Glutamatergic neuron (in vitro differentiated cells): ENCODE data around the gene PPP1R12B. TPM values are rescaled to one million over a fixed set of nuclear protein-coding genes. Genes with fewer than 3 reads are reported as not detected.

Source experiments
- DNase-seq: peaks from one replicate; pipeline ENCODE4 v3.0.0; 2022
- H3K27ac Mint-ChIP-seq: one replicate; pipeline ENCODE4 v1.8.0; 2020; ENCODE audit warnings: mild to moderate bottlenecking, mixed read lengths, inconsistent platforms; ENCODE audit not compliant: unreplicated experiment
- H3K27me3 Mint-ChIP-seq: one replicate; pipeline ENCODE4 v1.8.0; 2020; ENCODE audit warnings: mild to moderate bottlenecking, moderate library complexity, mixed read lengths, inconsistent platforms; ENCODE audit not compliant: unreplicated experiment
- H3K36me3 Mint-ChIP-seq: one replicate; pipeline ENCODE4 v1.8.0; 2020; ENCODE audit warnings: mild to moderate bottlenecking, mixed read lengths, inconsistent platforms; ENCODE audit not compliant: unreplicated experiment
- H3K4me1 Mint-ChIP-seq: one replicate; pipeline ENCODE4 v1.8.0; 2020; ENCODE audit warnings: mild to moderate bottlenecking, low read depth, mixed read lengths, inconsistent platforms; ENCODE audit not compliant: unreplicated experiment
- H3K4me3 Mint-ChIP-seq: one replicate; pipeline ENCODE4 v1.8.0; 2020; ENCODE audit warnings: mild to moderate bottlenecking, mixed read lengths, inconsistent platforms; ENCODE audit not compliant: unreplicated experiment
- H3K9me3 Mint-ChIP-seq: one replicate; pipeline ENCODE4 v1.8.0; 2020; ENCODE audit warnings: mild to moderate bottlenecking, moderate library complexity, mixed read lengths, inconsistent platforms; ENCODE audit not compliant: unreplicated experiment
- CTCF ChIP-seq: fragments of 200-600 bp; sonication (generic); IDR thresholded peaks from one replicate; pipeline ENCODE4 v1.5.0; 2021; ENCODE audit not compliant: partially characterized antibody, unreplicated experiment
- long read RNA-seq: library from polyadenylated mRNA; unstranded; transcript quantifications from one replicate; pipeline ENCODE4 v2.0.0, GENCODE V29; 2020; ENCODE audit not compliant: unreplicated experiment
- total RNA-seq: library from RNA; stranded (reverse); fragmentation: NEBNext Ultra II Directional; extraction: Animal tissue kit (Norgen Biotek cat#: 25700); gene quantifications from one replicate; pipeline ENCODE4 v1.2.1, GENCODE V29; 2021; ENCODE audit not compliant: unreplicated experiment

The PPP1R12B gene
- total RNA-seq = 37.3 TPM
- long read RNA-seq, partial matches to known transcripts = 2 of 4 reads
- long read RNA-seq, other reads (novel, unspliced or antisense) = 2 of 4 reads

- Mint-ChIP-seq H3K4me3 (peak within 1 kb of the TSS; percentile 96), H3K36me3 (no peaks in the 10 kb centered on the region), H3K4me1 (peaks cover 8% of the 10 kb centered on the region), H3K27ac (peak within 1 kb of the TSS; percentile 85), H3K9me3 (no peaks in the 10 kb centered on the region), H3K27me3 (no peaks in the 10 kb centered on the region)
- TF ChIP-seq CTCF = no peak
- peak; percentile 96 for DNase-seq
Observed at GRCh38 chr1:202348509-202349205, at the start of gene PPP1R12B. Gene PPP1R12B (plus strand): TSS chr1:202348699. CDS start chr1:202348852, 153 bp downstream.

GRCh38 chr1:202302166-202302565 is 46.3 kb upstream of the PPP1R12B start:
- no peak for DNase-seq
- H3K4me3 Mint-ChIP-seq = no peak overlapping the region
- no peaks in the 10 kb centered on the region for H3K36me3 Mint-ChIP-seq
- TF ChIP-seq CTCF = no peak
- peaks cover 3% of the 10 kb centered on the region for H3K9me3 Mint-ChIP-seq
- H3K27ac Mint-ChIP-seq = no peak overlapping the region
- H3K4me1 Mint-ChIP-seq = no peaks in the 10 kb centered on the region
- peaks cover 5% of the 10 kb centered on the region for H3K27me3 Mint-ChIP-seq

- no peak overlapping the region for H3K4me3 Mint-ChIP-seq
- TF ChIP-seq CTCF = no peak
- no peaks in the 10 kb centered on the region for H3K4me1 Mint-ChIP-seq
- H3K36me3 Mint-ChIP-seq = no peaks in the 10 kb centered on the region
- H3K27ac Mint-ChIP-seq = no peak overlapping the region
- no peak for DNase-seq
- peaks cover 3% of the 10 kb centered on the region for H3K9me3 Mint-ChIP-seq
- peaks cover 5% of the 10 kb centered on the region for H3K27me3 Mint-ChIP-seq
Observed at GRCh38 chr1:202304375-202304774, 44.1 kb upstream of the PPP1R12B start.

- no peak overlapping the region for H3K27ac Mint-ChIP-seq
- no peaks in the 10 kb centered on the region for H3K36me3 Mint-ChIP-seq
Observed at GRCh38 chr1:202305168-202305567, 43.3 kb upstream of the PPP1R12B start.

More at GRCh38 chr1:202305168-202305567, 43.3 kb upstream of the PPP1R12B start:
- Mint-ChIP-seq H3K4me3 (no peak overlapping the region), H3K27me3 (peaks cover 8% of the 10 kb centered on the region), H3K9me3 (peaks cover 3% of the 10 kb centered on the region), H3K4me1 (no peaks in the 10 kb centered on the region)
- no peak for TF ChIP-seq CTCF
- DNase-seq = no peak
